Sigmoid colon (tissue), 7 donors: ENCODE data around the gene CRB3. TPM values are rescaled to one million over a fixed set of nuclear protein-coding genes. Genes with fewer than 3 reads are reported as not detected.

ENCODE experiments used
- DNase-seq: peaks from one replicate; pipeline ENCODE4 v3.0.0-alpha.2; 2019
- H3K27ac ChIP-seq, 4 donors: fragments of 200-600 bp; sonication (generic); one replicate each; pipeline ENCODE4 v1.5.1; 2016 to 2019; ENCODE audit warnings: mild to moderate bottlenecking in 1 of 4
- H3K27me3 ChIP-seq, 3 donors: fragments of 200-600 bp; sonication (generic); one replicate each; pipeline ENCODE4 v1.5.1; 2019; ENCODE audit warnings: mild to moderate bottlenecking in 1 of 3
- H3K36me3 ChIP-seq, 4 donors: fragments of 200-600 bp; sonication (generic); one replicate each; pipeline ENCODE4 v1.5.1; 2016 to 2019
- H3K4me1 ChIP-seq, 4 donors: fragments of 200-600 bp; sonication (generic); one replicate each; pipeline ENCODE4 v1.5.1; 2017 to 2019
- H3K4me3 ChIP-seq, 4 donors: fragments of 200-600 bp; sonication (generic); one replicate each; pipeline ENCODE4 v1.5.1; 2017 to 2019; ENCODE audit warnings: mild to moderate bottlenecking in 2 of 4, moderate library complexity in 1 of 4
- H3K9me3 ChIP-seq, 4 donors: fragments of 200-600 bp in 3 of 4; sonication (generic) in 3 of 4; one replicate each; pipeline versions ENCODE4 v1.5.1 to v1.6.1; 2013 to 2019
- EP300 ChIP-seq, 4 donors: sonication (generic); formaldehyde crosslinking; IDR thresholded peaks; one replicate each; pipeline ENCODE4 v1.6.1; 2017; ENCODE audit warnings: antibody characterized with exemption in 4 of 4
- POLR2A ChIP-seq, 2 donors: fragments of 450-650 bp; IDR thresholded peaks; one replicate each; pipeline ENCODE4 v1.6.1; 2016; ENCODE audit warnings: antibody characterized with exemption in 2 of 2, mild to moderate bottlenecking in 2 of 2, moderate library complexity in 2 of 2
- POLR2AphosphoS5 ChIP-seq, 4 donors: sonication (generic); formaldehyde crosslinking; IDR thresholded peaks; one replicate each; pipeline ENCODE4 v1.6.1; 2017; ENCODE audit warnings: antibody characterized with exemption in 4 of 4
- WGBS, 2 donors: extraction: QIAGEN DNeasy Blood & Tissue Kit; methylation state at CpG; one replicate each; pipeline ENCODE4 v1.1.7; 2013; 5-methylcytosine and 5-hydroxymethylcytosine counted together
- intact Hi-C: fragments of 100-400 bp; cut with DNase I; formaldehyde crosslinking; loops from one replicate; pipeline ENCODE4 v1.15.1; 2023
- polyA plus RNA-seq, 3 donors: library from polyadenylated mRNA; stranded (reverse); fragments of 200-250 nt; gene quantifications; one replicate each; pipeline ENCODE4 v1.2.3, GENCODE V29; 2013
- total RNA-seq, 4 donors: library from RNA; depleted of rRNA; stranded (reverse); fragments of >200 nt; gene quantifications; one replicate each; pipeline ENCODE4 v1.1.0, GENCODE V29; 2016
- TF ChIP-seq, protein P1 (sequence below), 4 experiments: fragments of 450-650 bp in 3 of 4; fragments of 200-600 bp in 1 of 4; IDR thresholded peaks; one replicate each; pipeline ENCODE4 v1.5.1; 2016 to 2019; ENCODE audit warnings: antibody characterized with exemption in 4 of 4, mild to moderate bottlenecking in 3 of 4, moderate library complexity in 2 of 4
- donor health status: healthy with polysubstance abuse.
- donor health status: Bipolar disorder and iron deficiency.
- donor health status: healthy.

Gene CRB3
- total and polyA plus RNA-seq, 7 donors = 0.36 to 202 (median 35.9) TPM; not detected in 1

DNA sequence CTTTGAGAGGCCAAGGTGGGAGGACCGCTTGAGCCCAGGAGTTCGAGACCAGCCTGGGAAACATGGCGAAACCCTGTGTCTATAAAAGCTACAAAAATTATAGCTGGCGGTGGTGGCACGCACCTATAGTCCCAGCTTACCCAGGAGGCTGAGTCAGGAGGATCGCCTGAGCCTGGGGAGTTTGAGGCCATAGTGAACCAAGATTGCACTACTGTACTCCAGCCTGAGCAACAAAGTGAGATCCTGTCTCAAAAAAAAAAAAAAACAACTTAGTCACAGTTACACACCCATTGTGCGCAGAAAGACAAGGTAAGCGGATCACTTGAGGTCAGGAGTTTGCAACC is 18.2 kb downstream of the CRB3 start:
- Histone ChIP-seq H3K9me3 (no peaks in the 10 kb centered on the region), H3K36me3 (no peaks in the 10 kb centered on the region), H3K27me3 (peaks cover 0 to 28% (median 16%) of the 10 kb centered on the region in 3 donors), H3K27ac (no peak overlapping the region), H3K4me1 (no peaks in the 10 kb centered on the region), H3K4me3 (no peak overlapping the region)
- TF ChIP-seq, protein P1, sequence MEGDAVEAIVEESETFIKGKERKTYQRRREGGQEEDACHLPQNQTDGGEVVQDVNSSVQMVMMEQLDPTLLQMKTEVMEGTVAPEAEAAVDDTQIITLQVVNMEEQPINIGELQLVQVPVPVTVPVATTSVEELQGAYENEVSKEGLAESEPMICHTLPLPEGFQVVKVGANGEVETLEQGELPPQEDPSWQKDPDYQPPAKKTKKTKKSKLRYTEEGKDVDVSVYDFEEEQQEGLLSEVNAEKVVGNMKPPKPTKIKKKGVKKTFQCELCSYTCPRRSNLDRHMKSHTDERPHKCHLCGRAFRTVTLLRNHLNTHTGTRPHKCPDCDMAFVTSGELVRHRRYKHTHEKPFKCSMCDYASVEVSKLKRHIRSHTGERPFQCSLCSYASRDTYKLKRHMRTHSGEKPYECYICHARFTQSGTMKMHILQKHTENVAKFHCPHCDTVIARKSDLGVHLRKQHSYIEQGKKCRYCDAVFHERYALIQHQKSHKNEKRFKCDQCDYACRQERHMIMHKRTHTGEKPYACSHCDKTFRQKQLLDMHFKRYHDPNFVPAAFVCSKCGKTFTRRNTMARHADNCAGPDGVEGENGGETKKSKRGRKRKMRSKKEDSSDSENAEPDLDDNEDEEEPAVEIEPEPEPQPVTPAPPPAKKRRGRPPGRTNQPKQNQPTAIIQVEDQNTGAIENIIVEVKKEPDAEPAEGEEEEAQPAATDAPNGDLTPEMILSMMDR (IDR thresholded peaks at IDR 0.05) = no peak
- no peak for TF ChIP-seq POLR2AphosphoS5 (IDR thresholded peaks at IDR 0.05)
- TF ChIP-seq POLR2A (IDR thresholded peaks at IDR 0.05) = no peak
- intact Hi-C loops = no loop called here
- WGBS, 2 donors = 92 to 93% methylated on average over 8 of the region's 8 CpGs
- no peak for DNase-seq

- H3K9me3 ChIP-seq = no peaks in the 10 kb centered on the region
- 61 to 74% methylated on average over 3 of the region's 3 CpGs for WGBS, 2 donors
These were observed 19.2 kb downstream of the CRB3 start for GRCh38 chr19:6483235-6483634.

DNA sequence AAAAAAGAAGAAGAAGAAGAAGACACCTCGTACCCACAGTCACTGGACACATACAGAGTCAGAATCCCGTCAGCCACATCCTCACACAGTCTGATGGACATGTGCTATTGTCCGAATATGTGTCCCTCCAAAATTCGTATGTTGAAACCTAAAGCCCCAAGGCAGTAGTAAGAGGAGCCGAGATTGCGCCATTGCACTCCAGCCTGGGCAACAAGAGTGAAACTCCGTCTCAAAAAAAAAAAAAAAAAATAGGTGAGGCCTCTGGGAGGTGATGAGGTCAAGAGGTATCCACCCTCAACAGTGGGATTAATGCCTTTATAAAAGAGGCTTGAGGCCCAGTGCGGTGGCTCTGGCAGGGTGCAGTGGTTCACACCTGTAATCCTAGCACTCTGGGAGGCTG is 20.2 kb downstream of the CRB3 start:
- H3K9me3 ChIP-seq = no peaks in the 10 kb centered on the region
- intact Hi-C loops = no loop called here
- no peaks in the 10 kb centered on the region for H3K36me3 ChIP-seq
- no peak for TF ChIP-seq POLR2AphosphoS5 (IDR thresholded peaks at IDR 0.05)
- TF ChIP-seq, protein P1 (IDR thresholded peaks at IDR 0.05) = no peak
- no peak for TF ChIP-seq EP300 (IDR thresholded peaks at IDR 0.05)
- TF ChIP-seq POLR2A (IDR thresholded peaks at IDR 0.05) = no peak
- H3K4me1 ChIP-seq = no peaks in the 10 kb centered on the region
- H3K27ac ChIP-seq = no peak overlapping the region
- WGBS, 2 donors = 88 to 89% methylated on average over 8 of the region's 8 CpGs
- H3K27me3 ChIP-seq = peaks cover 0 to 9% (median 8%) of the 10 kb centered on the region in 3 donors
- no peak overlapping the region for H3K4me3 ChIP-seq
- no peak for DNase-seq

More at GRCh38 chr19:6483235-6483634, 19.2 kb downstream of the CRB3 start:
- TF ChIP-seq EP300 (IDR thresholded peaks at IDR 0.05) (no peak), POLR2AphosphoS5 (IDR thresholded peaks at IDR 0.05) (no peak)
- DNase-seq = no peak
- H3K4me1 ChIP-seq = no peaks in the 10 kb centered on the region
- no peak overlapping the region for H3K27ac ChIP-seq
- intact Hi-C loops = no loop called here
- H3K27me3 ChIP-seq = peaks cover 0 to 19% (median 8%) of the 10 kb centered on the region in 3 donors
- H3K36me3 ChIP-seq = no peaks in the 10 kb centered on the region
- H3K4me3 ChIP-seq = no peak overlapping the region

DNA sequence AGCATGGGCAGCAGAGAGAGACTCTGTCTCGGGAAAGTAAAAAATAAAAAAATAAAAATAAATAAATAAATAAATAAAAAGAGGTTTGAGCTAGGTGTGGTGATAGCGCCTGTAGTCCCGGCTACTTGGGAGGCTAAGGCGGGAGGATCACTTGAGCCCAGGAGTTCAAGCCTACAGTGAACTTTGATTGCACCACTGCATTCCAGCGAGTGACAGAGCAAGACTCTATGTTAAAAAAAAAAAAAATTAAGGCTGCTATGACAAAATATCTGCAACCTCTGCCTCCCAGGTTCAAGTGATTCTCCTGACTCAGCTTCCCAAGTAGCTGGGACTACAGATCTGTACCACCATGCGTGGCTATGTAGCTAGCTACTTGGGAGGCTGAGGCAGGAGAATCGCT is 20.8 kb downstream of the CRB3 start:
- 78 to 91% methylated on average over 7 of the region's 7 CpGs for WGBS, 2 donors
- intact Hi-C loops = no loop called here

DNA sequence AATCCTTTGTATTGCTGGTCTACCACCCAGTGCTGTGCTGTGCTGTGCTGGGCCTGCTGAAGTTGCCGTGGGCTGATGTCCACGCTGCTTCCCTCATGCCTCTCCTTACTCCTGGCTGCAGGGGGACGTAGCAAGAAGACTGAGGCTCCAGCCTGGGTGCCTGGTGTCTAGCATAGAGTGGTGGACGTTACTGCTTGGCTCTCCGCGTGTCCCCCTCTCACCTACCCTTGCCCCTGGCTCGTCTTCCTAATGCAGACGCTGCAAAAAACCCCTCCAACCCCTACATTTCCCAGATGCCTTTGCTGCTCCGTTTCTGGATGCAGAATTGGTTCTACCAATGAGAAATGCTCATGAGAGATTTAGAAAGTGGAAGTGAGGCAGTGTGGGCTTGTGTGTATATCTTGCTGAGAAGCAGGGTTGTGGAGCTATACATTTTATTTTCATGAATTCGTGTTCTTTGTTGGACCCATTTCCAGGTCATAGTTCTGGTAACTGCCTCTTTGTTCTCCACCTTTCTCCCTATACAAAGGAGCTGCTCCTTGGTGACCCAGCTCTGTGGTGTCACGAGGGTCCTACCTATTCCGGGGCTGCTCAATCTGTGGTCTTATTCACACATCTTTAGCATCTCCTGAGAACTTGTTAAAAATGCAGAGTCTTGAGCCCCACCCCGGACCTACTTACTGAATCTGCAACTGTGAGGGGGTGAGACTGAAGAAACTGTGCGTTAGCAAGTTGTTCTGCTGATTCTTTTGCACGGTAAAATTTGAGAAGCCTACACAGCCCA is 25.4 kb downstream of the CRB3 start:
- peaks cover 0 to 6% (median 4%) of the 10 kb centered on the region in 4 donors for H3K9me3 ChIP-seq

More for the DNA sequence above, 20.8 kb downstream of the CRB3 start:
- Histone ChIP-seq H3K9me3 (no peaks in the 10 kb centered on the region), H3K27me3 (peaks cover 0 to 7% (median 2%) of the 10 kb centered on the region in 3 donors), H3K4me1 (no peaks in the 10 kb centered on the region), H3K4me3 (no peak overlapping the region), H3K27ac (no peak overlapping the region), H3K36me3 (no peaks in the 10 kb centered on the region)
- TF ChIP-seq POLR2AphosphoS5 (IDR thresholded peaks at IDR 0.05) = no peak
- TF ChIP-seq, protein P1 (IDR thresholded peaks at IDR 0.05) = no peak
- TF ChIP-seq EP300 (IDR thresholded peaks at IDR 0.05) = no peak
- no peak for TF ChIP-seq POLR2A (IDR thresholded peaks at IDR 0.05)
- DNase-seq = no peak

More for the DNA sequence above, 25.4 kb downstream of the CRB3 start:
- TF ChIP-seq, protein P1 (IDR thresholded peaks at IDR 0.05) = no peak
- TF ChIP-seq POLR2A (IDR thresholded peaks at IDR 0.05) (no peak), EP300 (IDR thresholded peaks at IDR 0.05) (no peak), POLR2AphosphoS5 (IDR thresholded peaks at IDR 0.05) (no peak)
- DNase-seq = no peak
- WGBS, 2 donors = 46 to 63% methylated on average over 15 of the region's 15 CpGs
- Histone ChIP-seq H3K27me3 (no peaks in the 10 kb centered on the region), H3K4me1 (no peaks in the 10 kb centered on the region), H3K27ac (no peak overlapping the region), H3K4me3 (no peak overlapping the region), H3K36me3 (no peaks in the 10 kb centered on the region)
- intact Hi-C loops = no loop called here
